Stimulated activated CD8-positive, alpha-beta memory T cell treated with anti-CD3 and anti-CD28 coated beads, Interleukin-4, amount 100 ng/mL, for 1 hour (primary cell): ENCODE data around the gene C5orf58.
A peak's percentile ranks its signal among the peaks of the same experiment; 100 is the strongest.

ENCODE experiments used
- DNase-seq, 2 donors: peaks; one replicate each; pipeline ENCODE4 v3.0.0-alpha.2; 2020; ENCODE audit warnings: low read depth in 2 of 2, low spot score in 1 of 2

Gene C5orf58

GRCh38 chr5:170232786-170233185 lies at the start of gene C5orf58:
TSS of gene C5orf58 (plus strand) at chr5:170232985. CDS start at chr5:170234977, 1,992 bp downstream.
- DNase-seq, result no peak

GRCh38 chr5:170183816-170184687 lies 48.7 kb upstream of the C5orf58 start:
- peak in 1 of 2 donors; percentile 2 for DNase-seq

- DNase-seq, result no peak
Measured at GRCh38 chr5:170184737-170185136, 48.0 kb upstream of the C5orf58 start.

- DNase-seq, result no peak
Measured at GRCh38 chr5:170186156-170186555, 46.6 kb upstream of the C5orf58 start.

GRCh38 chr5:170186856-170187255 lies 45.9 kb upstream of the C5orf58 start:
- DNase-seq, result no peak

- no peak for DNase-seq
Measured at GRCh38 chr5:170190436-170191134, 42.2 kb upstream of the C5orf58 start.

GRCh38 chr5:170192829-170193228 lies 40.0 kb upstream of the C5orf58 start:
- DNase-seq, result no peak

GRCh38 chr5:170195961-170196360 lies 36.8 kb upstream of the C5orf58 start:
- no peak for DNase-seq

- DNase-seq, result no peak
Measured at GRCh38 chr5:170200876-170201275, 31.9 kb upstream of the C5orf58 start.

GRCh38 chr5:170201311-170201710 lies 31.5 kb upstream of the C5orf58 start:
- no peak for DNase-seq

- no peak for DNase-seq
Measured at GRCh38 chr5:170202117-170202516, 30.7 kb upstream of the C5orf58 start.

- DNase-seq, result no peak
Measured at GRCh38 chr5:170204202-170204601, 28.6 kb upstream of the C5orf58 start.

- no peak for DNase-seq
Measured at GRCh38 chr5:170206216-170206615, 26.6 kb upstream of the C5orf58 start.

GRCh38 chr5:170206958-170207357 lies 25.8 kb upstream of the C5orf58 start:
- DNase-seq, result no peak

- no peak for DNase-seq
Measured at GRCh38 chr5:170211575-170212334, 21.0 kb upstream of the C5orf58 start.

GRCh38 chr5:170216257-170216864 lies 16.4 kb upstream of the C5orf58 start:
- DNase-seq, result no peak

- DNase-seq, result no peak
Measured at GRCh38 chr5:170217831-170218230, 15.0 kb upstream of the C5orf58 start.

GRCh38 chr5:170218726-170219125 lies 14.1 kb upstream of the C5orf58 start:
- no peak for DNase-seq

- no peak for DNase-seq
Measured at GRCh38 chr5:170219615-170220014, 13.2 kb upstream of the C5orf58 start.

- DNase-seq, result no peak
Measured at GRCh38 chr5:170220191-170220590, 12.6 kb upstream of the C5orf58 start.

- DNase-seq, result no peak
Measured at GRCh38 chr5:170221327-170221741, 11.5 kb upstream of the C5orf58 start.
